ENCODE results near the gene NDUFB5.

GRCh38 chr3:179608931-179609720 lies 4.5 kb downstream of the NDUFB5 start:
- TF ChIP-seq CTCF (IDR thresholded peaks at IDR 0.05 in 8 of 11, conservative IDR thresholded peaks at IDR 0.05 in 3 of 11) (no peak), POLR2AphosphoS5 (IDR thresholded peaks at IDR 0.05) (no peak), POLR2A (IDR thresholded peaks at IDR 0.05) (no peak)
